K562 (cell line): Measurements from ENCODE around the gene MAP3K4. TPM values are rescaled to one million over a fixed set of nuclear protein-coding genes. Genes with fewer than 3 reads are reported as not detected.
A peak's percentile ranks its signal among the peaks of the same experiment; 100 is the strongest.

Experiments
- ATAC-seq: fragments of 200-7000 bp; cut with Tn5 transposase; 3 replicates; pipeline ENCODE4 v1.9.1; 2020; ENCODE audit warnings: moderate library complexity
- BruUV-seq: library from RNA; stranded (reverse); fragments of 400-500 nt; replicated peaks from 2 replicates; lab custom pipeline; 2021; lab: Mats Ljungman, UMichigan
- CTCF ChIA-PET: fragments of 300-600 bp; formaldehyde crosslinking; extraction: SDS; loops from one replicate; lab custom pipeline; 2021; ENCODE audit warnings: low intra/inter-chr PET ratio; lab: Yijun Ruan, JAX
- POLR2A ChIA-PET: fragments of 300-600, 350-650 bp; sonication (Branson Sonifier 250); formaldehyde crosslinking; extraction: SDS; loops from one replicate; lab custom pipeline; 2021; ENCODE audit warnings: antibody characterized with exemption, inconsistent platforms; lab: Yijun Ruan, JAX
- DNase-seq, 4 experiments: peaks; one replicate each; pipeline versions ENCODE4 v3.0.0 to v3.0.0-alpha.2; 2011 to 2018; ENCODE audit warnings: low spot score in 3 of 4, mixed read lengths in 3 of 4; ENCODE audit errors: extremely low read depth in 1 of 4
- FAIRE-seq: peaks from 2 replicates; lab custom pipeline; 2011; peaks lifted over from hg19 to GRCh38; lab: Jason Lieb, UNC
- H2AFZ ChIP-seq: 2 replicates; pipeline ENCODE4 v1.6.0; 2011; ENCODE audit warnings: low read depth, low read length, control low read depth, inconsistent platforms
- H3K27ac ChIP-seq: fragments of 200-600 bp; 3 replicates; pipeline ENCODE4 v1.8.0; 2011; ENCODE audit warnings: low read depth, mild to moderate bottlenecking, control low read depth, inconsistent platforms, low read length, moderate library complexity, mixed read lengths; ENCODE audit errors: extremely low read depth
- H3K27me3 ChIP-seq, 2 experiments: fragments of 300-600 bp in 1 of 2; 2 replicates in 1 of 2; 3 replicates in 1 of 2; pipeline versions ENCODE4 v1.6.0 to v1.8.0; 2011; ENCODE audit warnings: inconsistent platforms in 2 of 2, low read length in 2 of 2, mild to moderate bottlenecking in 1 of 2, mixed read lengths in 1 of 2, moderate library complexity in 1 of 2; ENCODE audit not compliant: control insufficient read depth in 2 of 2, insufficient read depth in 2 of 2
- H3K36me3 ChIP-seq: fragments of 300-600 bp; 3 replicates; pipeline ENCODE4 v1.8.0; 2011; ENCODE audit warnings: mild to moderate bottlenecking, low read length, inconsistent platforms; ENCODE audit not compliant: control insufficient read depth, insufficient read depth
- H3K4me1 ChIP-seq, 2 experiments: fragments of 200-600 bp in 1 of 2; replicated peaks in 1 of 2; 2 replicates in 1 of 2; 3 replicates in 1 of 2; pipeline versions ENCODE4 v1.5.1 to v1.8.0; 2011; ENCODE audit warnings: inconsistent platforms in 2 of 2, low read length in 2 of 2, mild to moderate bottlenecking in 1 of 2, mixed read lengths in 1 of 2, moderate library complexity in 1 of 2; ENCODE audit not compliant: control insufficient read depth in 2 of 2, insufficient read depth in 2 of 2
- H3K4me2 ChIP-seq: 2 replicates; pipeline ENCODE4 v1.6.1; 2011; ENCODE audit warnings: low read length, control low read depth, inconsistent platforms, mixed read lengths; ENCODE audit not compliant: insufficient read depth
- H3K4me3 ChIP-seq: fragments of 200-600 bp; sonication (generic), shearing (Covaris generic); 2 replicates; pipeline ENCODE4 v1.5.1; 2016; ENCODE audit warnings: control low read depth, inconsistent platforms
- H3K79me2 ChIP-seq: fragments of 200-600 bp; 3 replicates; pipeline ENCODE4 v1.8.0; 2011; ENCODE audit warnings: low read length, inconsistent platforms; ENCODE audit not compliant: control insufficient read depth, insufficient read depth
- H3K9ac ChIP-seq, 2 experiments: 2 replicates each; pipeline versions ENCODE4 v1.6.0 to v1.6.1; 2011; ENCODE audit warnings: low read depth in 2 of 2, low read length in 2 of 2, control low read depth in 1 of 2, inconsistent platforms in 1 of 2, mild to moderate bottlenecking in 1 of 2, mixed read lengths in 1 of 2; ENCODE audit not compliant: insufficient read depth in 1 of 2
- H3K9me1 ChIP-seq: one replicate; pipeline ENCODE4 v1.6.0; 2011; ENCODE audit warnings: inconsistent platforms, mild to moderate bottlenecking, low read length, moderate library complexity; ENCODE audit not compliant: control insufficient read depth, insufficient read depth
- H3K9me3 ChIP-seq: replicated peaks from 2 replicates; pipeline ENCODE4 v1.5.1; 2011; ENCODE audit warnings: low read depth, low read length, inconsistent platforms; ENCODE audit not compliant: control insufficient read depth, insufficient read depth
- H4K20me1 ChIP-seq: replicated peaks from 2 replicates; pipeline ENCODE4 v1.6.1; 2011; ENCODE audit warnings: low read length, inconsistent platforms, mixed read lengths; ENCODE audit not compliant: control insufficient read depth, insufficient read depth
- BDP1 ChIP-seq: IDR thresholded peaks from 3 replicates; pipeline ENCODE4 v1.6.1; 2011; ENCODE audit not compliant: insufficient read length, insufficient read depth
- C11orf30 ChIP-seq: fragments of 450-650 bp; IDR thresholded peaks from 2 replicates; pipeline ENCODE4 v1.6.1; 2016; ENCODE audit warnings: low read depth, mild to moderate bottlenecking
- HIVEP1 ChIP-seq: fragments of 250-450 bp; sonication (Bioruptor Pico); IDR thresholded peaks from 2 replicates; pipeline ENCODE4 v1.4.0; 2020; ENCODE audit warnings: mild to moderate bottlenecking
- KLF1 ChIP-seq: fragments of 450-650 bp; IDR thresholded peaks from 2 replicates; pipeline ENCODE4 v1.6.1; 2016; ENCODE audit warnings: missing genetic modification characterization, missing compliant biosample characterization
- NFRKB ChIP-seq: fragments of 450-650 bp; IDR thresholded peaks from 2 replicates; pipeline ENCODE4 v1.6.1; 2016; ENCODE audit warnings: low read depth
- PHF21A ChIP-seq: fragments of 450-650 bp; IDR thresholded peaks from 2 replicates; pipeline ENCODE4 v1.6.1; 2017; ENCODE audit warnings: low read depth, borderline replicate concordance
- RBM17 ChIP-seq: fragments of 200-400 bp; formaldehyde crosslinking; IDR thresholded peaks from 2 replicates; pipeline ENCODE4 v1.6.1; 2017; ENCODE audit warnings: low read depth, mild to moderate bottlenecking, low read length, borderline replicate concordance
- SIX5 ChIP-seq, 2 experiments: IDR thresholded peaks; 2 replicates each; pipeline ENCODE4 v1.6.1; 2011; ENCODE audit warnings: low read length in 2 of 2, borderline replicate concordance in 1 of 2, low read depth in 1 of 2, mild to moderate bottlenecking in 1 of 2, moderate library complexity in 1 of 2; ENCODE audit not compliant: insufficient read depth in 1 of 2
- XRCC3 ChIP-seq: fragments of 450-650 bp; IDR thresholded peaks from 2 replicates; pipeline ENCODE4 v1.6.1; 2017; ENCODE audit warnings: mild to moderate bottlenecking, moderate library complexity
- XRCC5 ChIP-seq: fragments of 200-400 bp; formaldehyde crosslinking; IDR thresholded peaks from 2 replicates; pipeline ENCODE4 v1.6.1; 2017; ENCODE audit warnings: low read depth, mild to moderate bottlenecking, low read length
- ZNF143 ChIP-seq: sonication (generic); formaldehyde crosslinking; IDR thresholded peaks from 2 replicates; pipeline ENCODE4 v1.9.0; 2022; ENCODE audit warnings: mild to moderate bottlenecking, missing genetic modification reagents
- ZNF3 ChIP-seq: fragments of 250-450 bp; sonication (Bioruptor Pico); IDR thresholded peaks from 2 replicates; pipeline ENCODE4 v1.5.0; 2021; ENCODE audit warnings: mild to moderate bottlenecking, moderate library complexity
- WGBS: fragments of 100-300 bp; shearing (Covaris generic); methylation state at CpG from one replicate; pipeline ENCODE4 v1.1.6; 2016; ENCODE audit warnings: low coverage, mixed read lengths; ENCODE audit not compliant: insufficient coverage; ENCODE audit errors: missing lambda C conversion rate; 5-methylcytosine and 5-hydroxymethylcytosine counted together
- in situ Hi-C: fragments of 300-500 bp; cut with MboI; formaldehyde crosslinking; loops from 4 replicates; pipeline ENCODE4 v1.15.0; 2018; ENCODE audit warnings: inconsistent platforms, mixed read lengths
- intact Hi-C: fragments of 100-400 bp; cut with micrococcal nuclease; formaldehyde crosslinking; loops from 2 replicates; pipeline ENCODE4 v1.14.2; 2022
- polyA plus RNA-seq, 8 experiments: library from polyadenylated mRNA; depleted of rRNA in 4 of 8; stranded (reverse) in 5 of 8; unstranded in 3 of 8; fragments of >200 nt; fragmentation: Nextera tagmentation in 2 of 8; fragmentation: Illumina TruSeq in 1 of 8; extraction: Ambion mirVana in 2 of 8; extraction: Trizol in 1 of 8; gene quantifications; 2 replicates each; pipeline versions ENCODE4 v1.2.1 to v1.2.3, GENCODE V29; 2011 to 2014; ENCODE audit warnings: inconsistent platforms in 1 of 8, missing spikeins in 1 of 8
- total RNA-seq, 7 experiments: library from RNA; depleted of rRNA in 6 of 7; stranded (reverse); fragments of >200 nt in 6 of 7; fragmentation: Illumina TruSeq in 2 of 7; extraction: Trizol in 2 of 7; gene quantifications; 2 replicates each; pipeline versions ENCODE4 v1.2.1 to v1.2.3, GENCODE V29; 2011 to 2021; ENCODE audit warnings: low replicate concordance in 1 of 7
- TF ChIP-seq, protein P1 (sequence below): sonication (generic); formaldehyde crosslinking; IDR thresholded peaks from 2 replicates; pipeline ENCODE4 v1.8.1; 2023; ENCODE audit warnings: mild to moderate bottlenecking, missing genetic modification reagents
- TF ChIP-seq, protein P2 (sequence below): fragments of 200-800 bp; sonication (Bioruptor generic); IDR thresholded peaks from 2 replicates; pipeline ENCODE4 v1.6.1; 2016; ENCODE audit warnings: missing genetic modification characterization, missing compliant biosample characterization
- TF ChIP-seq, protein P3 (sequence below), 2 experiments: fragments of 250-450 bp in 1 of 2; fragments of 450-650 bp in 1 of 2; sonication (Bioruptor Pico) in 1 of 2; IDR thresholded peaks; 2 replicates each; pipeline versions ENCODE4 v1.6.1 to v1.8.0; 2016 to 2021; ENCODE audit warnings: mild to moderate bottlenecking in 2 of 2, moderate library complexity in 2 of 2, missing compliant biosample characterization in 1 of 2, missing genetic modification characterization in 1 of 2

The MAP3K4 gene
- total and polyA plus RNA-seq, 9 of the 15 experiments (the other 6 are each of a cell fraction or from before 2014, with no cell fraction given), result 21.0 to 77.2 (median 48.9) TPM

GRCh38 chr6:161140554-161140875 is 148.9 kb downstream of the MAP3K4 start:
- peak overlapping the region in 1 of 2 experiments; percentile 77; a peak in 2 of 4 replicates for H3K9ac ChIP-seq
- no peaks in the 10 kb centered on the region for H4K20me1 ChIP-seq
- peaks cover 4 to 28% of the 10 kb centered on the region in 2 experiments; a peak in 3 of 5 replicates for H3K4me1 ChIP-seq
- H3K4me2 ChIP-seq, result no peak overlapping the region
- intact Hi-C loops, result no loop called here
- in situ Hi-C loops, result no loop called here
- 74% methylated on average over 10 of the region's 10 CpGs for whole genome bisulfite sequencing
- BruUV-seq, result no TSS peak
- H3K4me3 ChIP-seq, result no peak overlapping the region
- FAIRE-seq (no peak), DNase-seq (no peak), ATAC-seq (no peak)
- H3K9me1 ChIP-seq, result no peaks in the 10 kb centered on the region
- no peaks in the 10 kb centered on the region for H3K9me3 ChIP-seq
- no peaks in the 10 kb centered on the region for H3K79me2 ChIP-seq
- H2AFZ ChIP-seq, result no peak overlapping the region
- H3K27ac ChIP-seq, result no peak overlapping the region
- CTCF ChIA-PET, result no interaction called here
- H3K27me3 ChIP-seq, result no peaks in the 10 kb centered on the region
- no peaks in the 10 kb centered on the region for H3K36me3 ChIP-seq
- POLR2A ChIA-PET, result interaction anchor here (0.8 to 1.6 kb wide), 6 partner anchors 10 to 188 kb away, joined by 3 to 5 read pairs (median 4); no protein-coding TSS in a partner anchor
- TF ChIP-seq RBM17, result no peak
- TF ChIP-seq C11orf30, result no peak
- no peak for TF ChIP-seq PHF21A
- TF ChIP-seq HIVEP1 (CRISPR knock-in tag), result no peak
- TF ChIP-seq ZNF143 (CRISPR knock-in tag), result 0 out of 2 replicates have a peak, but pooled peaks have one; percentile 7
- TF ChIP-seq BDP1, result no peak
- no peak for TF ChIP-seq NFRKB
- TF ChIP-seq, protein P1, sequence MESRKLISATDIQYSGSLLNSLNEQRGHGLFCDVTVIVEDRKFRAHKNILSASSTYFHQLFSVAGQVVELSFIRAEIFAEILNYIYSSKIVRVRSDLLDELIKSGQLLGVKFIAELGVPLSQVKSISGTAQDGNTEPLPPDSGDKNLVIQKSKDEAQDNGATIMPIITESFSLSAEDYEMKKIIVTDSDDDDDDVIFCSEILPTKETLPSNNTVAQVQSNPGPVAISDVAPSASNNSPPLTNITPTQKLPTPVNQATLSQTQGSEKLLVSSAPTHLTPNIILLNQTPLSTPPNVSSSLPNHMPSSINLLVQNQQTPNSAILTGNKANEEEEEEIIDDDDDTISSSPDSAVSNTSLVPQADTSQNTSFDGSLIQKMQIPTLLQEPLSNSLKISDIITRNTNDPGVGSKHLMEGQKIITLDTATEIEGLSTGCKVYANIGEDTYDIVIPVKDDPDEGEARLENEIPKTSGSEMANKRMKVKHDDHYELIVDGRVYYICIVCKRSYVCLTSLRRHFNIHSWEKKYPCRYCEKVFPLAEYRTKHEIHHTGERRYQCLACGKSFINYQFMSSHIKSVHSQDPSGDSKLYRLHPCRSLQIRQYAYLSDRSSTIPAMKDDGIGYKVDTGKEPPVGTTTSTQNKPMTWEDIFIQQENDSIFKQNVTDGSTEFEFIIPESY (CRISPR knock-in tag), result peak; percentile 7; the same call in 1 of the 2 replicates
- TF ChIP-seq, protein P2, sequence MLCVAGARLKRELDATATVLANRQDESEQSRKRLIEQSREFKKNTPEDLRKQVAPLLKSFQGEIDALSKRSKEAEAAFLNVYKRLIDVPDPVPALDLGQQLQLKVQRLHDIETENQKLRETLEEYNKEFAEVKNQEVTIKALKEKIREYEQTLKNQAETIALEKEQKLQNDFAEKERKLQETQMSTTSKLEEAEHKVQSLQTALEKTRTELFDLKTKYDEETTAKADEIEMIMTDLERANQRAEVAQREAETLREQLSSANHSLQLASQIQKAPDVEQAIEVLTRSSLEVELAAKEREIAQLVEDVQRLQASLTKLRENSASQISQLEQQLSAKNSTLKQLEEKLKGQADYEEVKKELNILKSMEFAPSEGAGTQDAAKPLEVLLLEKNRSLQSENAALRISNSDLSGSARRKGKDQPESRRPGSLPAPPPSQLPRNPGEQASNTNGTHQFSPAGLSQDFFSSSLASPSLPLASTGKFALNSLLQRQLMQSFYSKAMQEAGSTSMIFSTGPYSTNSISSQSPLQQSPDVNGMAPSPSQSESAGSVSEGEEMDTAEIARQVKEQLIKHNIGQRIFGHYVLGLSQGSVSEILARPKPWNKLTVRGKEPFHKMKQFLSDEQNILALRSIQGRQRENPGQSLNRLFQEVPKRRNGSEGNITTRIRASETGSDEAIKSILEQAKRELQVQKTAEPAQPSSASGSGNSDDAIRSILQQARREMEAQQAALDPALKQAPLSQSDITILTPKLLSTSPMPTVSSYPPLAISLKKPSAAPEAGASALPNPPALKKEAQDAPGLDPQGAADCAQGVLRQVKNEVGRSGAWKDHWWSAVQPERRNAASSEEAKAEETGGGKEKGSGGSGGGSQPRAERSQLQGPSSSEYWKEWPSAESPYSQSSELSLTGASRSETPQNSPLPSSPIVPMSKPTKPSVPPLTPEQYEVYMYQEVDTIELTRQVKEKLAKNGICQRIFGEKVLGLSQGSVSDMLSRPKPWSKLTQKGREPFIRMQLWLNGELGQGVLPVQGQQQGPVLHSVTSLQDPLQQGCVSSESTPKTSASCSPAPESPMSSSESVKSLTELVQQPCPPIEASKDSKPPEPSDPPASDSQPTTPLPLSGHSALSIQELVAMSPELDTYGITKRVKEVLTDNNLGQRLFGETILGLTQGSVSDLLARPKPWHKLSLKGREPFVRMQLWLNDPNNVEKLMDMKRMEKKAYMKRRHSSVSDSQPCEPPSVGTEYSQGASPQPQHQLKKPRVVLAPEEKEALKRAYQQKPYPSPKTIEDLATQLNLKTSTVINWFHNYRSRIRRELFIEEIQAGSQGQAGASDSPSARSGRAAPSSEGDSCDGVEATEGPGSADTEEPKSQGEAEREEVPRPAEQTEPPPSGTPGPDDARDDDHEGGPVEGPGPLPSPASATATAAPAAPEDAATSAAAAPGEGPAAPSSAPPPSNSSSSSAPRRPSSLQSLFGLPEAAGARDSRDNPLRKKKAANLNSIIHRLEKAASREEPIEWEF, result no peak
- TF ChIP-seq SIX5 (IDR thresholded peaks at IDR 0.05; ENCODE audit: borderline replicate concordance in 1 of 2, insufficient read depth in 1 of 2, low read depth in 1 of 2, low read length in 2 of 2), result no peak
- TF ChIP-seq KLF1, result no peak
- TF ChIP-seq ZNF3 (CRISPR knock-in tag), result no peak
- no peak for TF ChIP-seq XRCC3
- no peak for TF ChIP-seq XRCC5
- TF ChIP-seq, protein P3, sequence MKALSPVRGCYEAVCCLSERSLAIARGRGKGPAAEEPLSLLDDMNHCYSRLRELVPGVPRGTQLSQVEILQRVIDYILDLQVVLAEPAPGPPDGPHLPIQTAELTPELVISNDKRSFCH (CRISPR knock-in tag; IDR thresholded peaks at IDR 0.05), result no peak
- TF ChIP-seq, protein P3 (tag; IDR thresholded peaks at IDR 0.05), result no peak
